ENCODE results near the gene NOL11.
"Not testable (repeated sequence)": the region's sequence is repeated elsewhere in the genome, so short reads cannot be mapped to it uniquely, and the experiment has no call there.

The NOL11 gene

GRCh38 chr17:67754686-67755085 is 37.0 kb downstream of the NOL11 start:
- not testable (repeated sequence) for DNase-seq

DNA sequence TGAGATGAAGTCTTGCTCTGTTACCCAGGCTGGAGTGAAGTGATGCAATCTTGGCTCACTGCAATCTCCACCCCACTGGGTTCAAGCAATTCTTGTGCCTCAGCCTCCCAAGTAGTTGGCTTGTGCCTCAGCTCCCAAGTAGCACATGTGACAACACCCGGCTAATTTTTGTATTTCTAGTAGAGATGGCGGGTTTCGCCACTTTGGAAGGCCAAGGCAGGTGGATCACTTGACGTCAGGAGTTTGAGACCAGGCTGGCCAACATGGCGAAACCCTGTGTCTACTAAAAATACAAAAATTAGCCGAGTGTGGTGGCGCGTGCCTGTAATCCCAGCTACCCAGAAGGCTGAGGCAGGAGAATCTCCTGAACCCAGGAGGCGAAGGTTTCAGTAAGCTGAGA is 39.0 kb downstream of the NOL11 start:
- DNase-seq, result not testable (repeated sequence)

DNA sequence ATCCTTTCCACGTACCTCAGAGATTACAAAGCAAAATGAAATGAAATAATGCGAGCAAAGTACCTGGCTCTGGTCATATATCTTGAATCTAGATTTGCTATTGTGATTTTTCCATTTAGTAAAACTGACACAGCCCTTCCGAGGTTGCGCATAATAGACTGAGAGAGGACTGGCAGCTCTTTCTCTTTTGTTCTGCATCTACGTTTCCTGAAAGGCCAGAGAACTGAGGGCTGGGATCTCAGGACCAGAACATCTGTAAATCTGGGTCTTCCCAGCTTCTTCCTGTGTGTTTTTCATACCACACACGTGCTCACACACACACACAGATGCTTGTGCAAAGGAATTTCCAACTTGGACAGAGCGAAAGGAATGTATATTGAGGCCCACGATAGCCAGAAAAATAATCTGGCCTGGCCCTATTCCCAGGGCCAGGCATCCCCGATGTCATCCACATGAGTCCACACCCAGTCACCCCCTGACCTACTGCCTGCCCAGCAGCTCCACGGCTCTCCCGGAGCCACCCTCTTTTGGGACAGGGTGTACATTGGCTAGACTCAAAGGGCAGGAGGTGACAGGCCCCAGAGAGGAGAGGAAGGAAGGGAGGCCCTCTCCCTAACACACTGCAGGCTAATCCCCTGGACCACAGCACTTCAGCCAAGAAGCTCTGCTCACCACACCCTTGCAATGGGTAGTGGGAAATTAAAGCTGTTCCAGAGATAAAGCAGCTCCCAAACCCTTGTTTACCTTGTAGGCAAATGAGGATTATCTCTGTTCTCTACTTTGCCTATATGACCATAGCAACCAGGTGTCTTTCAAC is 41.8 kb downstream of the NOL11 start:
- DNase-seq, result peak; percentile 39

- DNase-seq, result no peak
Measured at GRCh38 chr17:67765623-67766022, 47.9 kb downstream of the NOL11 start.

DNA sequence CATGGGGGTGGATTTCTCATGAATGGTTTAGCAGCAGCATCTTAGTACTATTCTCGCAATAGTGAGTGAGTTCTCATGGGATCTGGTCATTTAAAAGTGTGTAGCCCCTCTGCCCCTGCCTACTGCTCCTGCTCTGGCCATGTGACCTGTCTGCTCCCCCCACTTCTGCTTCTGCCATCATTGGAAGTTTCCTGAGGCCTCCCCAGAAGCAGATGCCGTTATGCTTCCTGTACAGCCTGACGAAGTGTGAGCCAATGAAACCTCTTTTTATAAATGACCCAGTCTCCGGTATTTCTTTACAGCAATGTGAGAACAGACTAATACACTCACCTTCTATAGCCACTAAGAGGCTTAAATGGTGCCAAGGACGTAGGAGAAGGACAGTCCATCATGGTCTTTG is 51.5 kb downstream of the NOL11 start:
- DNase-seq, result no peak

DNA sequence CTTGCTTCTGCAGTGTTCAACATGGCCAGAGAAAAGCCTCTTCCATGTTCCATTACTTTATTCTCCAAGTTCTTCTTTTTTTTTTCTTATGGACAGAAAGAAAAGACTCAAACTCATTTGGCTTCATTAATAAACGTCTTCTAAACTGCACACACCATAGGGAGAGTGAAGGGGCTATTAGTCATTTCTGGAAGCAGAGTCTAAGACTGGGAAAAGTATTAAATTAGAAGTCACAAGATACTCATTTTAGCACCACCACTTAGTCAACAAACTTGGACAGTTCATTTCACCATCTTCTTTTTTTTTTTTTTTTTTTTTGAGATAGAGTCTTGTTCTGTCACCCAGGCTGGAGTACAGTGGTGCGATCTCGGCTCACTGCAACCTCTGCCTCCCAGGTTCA is 52.8 kb downstream of the NOL11 start:
- no peak for DNase-seq

GRCh38 chr17:67772679-67773078 is 54.9 kb downstream of the NOL11 start:
- no peak for DNase-seq

DNA sequence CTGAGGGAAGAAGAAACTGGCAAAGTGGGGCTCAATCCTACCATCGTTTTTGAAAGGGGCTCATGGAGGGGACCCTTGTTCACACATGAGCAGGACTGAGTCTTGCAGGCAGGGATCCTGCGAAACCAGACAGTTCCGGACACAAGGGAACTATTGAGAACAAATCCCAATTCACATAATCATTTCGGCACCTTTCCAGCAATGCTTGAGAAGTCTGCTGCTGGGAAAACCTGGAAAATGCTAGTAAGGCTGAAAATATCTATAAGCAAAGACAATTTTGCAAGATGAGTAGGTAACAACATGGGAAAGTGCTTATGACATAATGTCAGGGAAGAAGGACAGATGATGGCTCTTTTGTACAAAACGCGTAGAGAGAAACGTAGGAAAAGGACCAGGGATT is 55.5 kb downstream of the NOL11 start:
- DNase-seq, result no peak

DNA sequence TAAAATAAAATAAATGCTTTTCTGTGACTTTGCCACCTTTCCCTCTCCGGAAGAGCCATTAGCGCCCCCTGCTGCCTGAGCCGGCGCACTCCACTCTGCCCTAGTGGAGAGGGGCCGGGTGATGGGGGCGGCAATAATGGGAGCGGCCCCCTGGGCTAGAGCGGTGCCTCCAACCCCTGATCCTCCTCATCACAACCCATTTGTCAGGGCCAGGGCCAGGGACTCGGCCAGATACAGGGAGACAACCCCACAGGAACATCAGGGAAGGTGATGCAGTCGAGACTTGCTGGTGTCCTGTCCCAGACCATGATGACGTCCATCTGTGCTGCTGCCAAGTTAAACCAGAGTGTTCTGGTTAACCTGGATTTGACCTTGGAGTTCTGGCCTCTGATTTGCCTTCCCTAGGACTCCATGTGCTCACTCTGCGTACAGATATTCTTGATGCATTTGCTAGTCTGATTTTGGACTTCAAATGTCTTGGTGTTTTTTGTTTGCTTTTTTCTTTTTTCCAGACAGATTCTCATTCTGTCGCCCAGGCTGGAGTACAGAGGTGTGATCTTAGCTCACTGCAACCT is 61.4 kb downstream of the NOL11 start:
- DNase-seq, result peak; percentile 9

DNA sequence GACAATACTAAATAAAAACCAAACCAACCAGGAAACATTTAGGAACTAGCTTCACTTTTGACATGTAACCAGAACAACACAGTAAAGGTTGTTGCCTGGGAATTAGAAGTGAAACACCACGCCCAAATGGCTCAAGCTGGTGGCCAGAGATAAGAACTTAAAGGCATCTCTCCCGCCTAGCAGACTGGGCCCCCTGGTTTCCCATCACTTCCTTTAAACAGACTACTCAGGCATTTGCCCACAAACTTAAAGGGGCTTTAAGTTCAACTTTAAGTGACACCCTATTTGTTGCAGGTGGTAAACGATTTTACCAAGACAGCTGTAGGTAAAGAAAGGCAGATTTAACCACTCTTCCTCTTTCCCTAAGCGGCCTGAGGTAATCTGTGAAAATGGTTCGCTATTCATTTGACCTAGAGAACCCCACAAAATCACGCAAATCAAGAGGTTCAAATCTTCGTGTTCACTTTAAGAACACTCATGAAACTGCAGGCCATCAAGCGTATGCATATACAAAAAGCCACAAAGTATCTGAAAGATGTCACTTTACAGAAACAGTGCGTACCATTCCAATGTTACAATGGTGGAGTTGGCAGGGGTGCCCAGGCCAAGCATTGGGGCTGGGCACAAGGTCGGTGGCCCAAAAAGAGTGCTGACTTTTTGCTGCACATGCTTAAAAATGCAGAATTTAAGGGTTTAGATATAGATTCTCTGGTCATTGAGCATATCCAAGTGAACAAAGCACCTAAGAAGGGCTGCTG is 66.8 kb downstream of the NOL11 start:
- no peak for DNase-seq

GRCh38 chr17:67785122-67785477 is 67.4 kb downstream of the NOL11 start:
- no peak for DNase-seq

DNA sequence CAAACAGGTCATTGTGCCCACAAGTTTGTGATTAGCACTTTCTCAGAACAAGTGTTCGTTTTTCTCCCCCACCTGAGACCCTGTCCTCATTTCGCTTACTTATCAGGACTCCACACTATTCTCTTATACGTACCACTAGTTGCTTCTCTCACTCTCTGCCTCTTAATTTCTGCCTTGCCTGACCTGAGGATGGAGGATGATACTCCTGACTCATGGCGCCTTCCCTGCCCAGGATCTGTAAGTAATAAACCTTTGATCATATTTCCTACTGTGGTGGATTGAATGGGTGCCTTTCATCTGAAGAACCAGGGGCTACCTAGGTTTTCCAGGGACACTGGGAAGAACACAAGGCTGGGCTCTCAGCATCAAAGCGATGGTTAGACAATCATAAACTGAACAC is 67.8 kb downstream of the NOL11 start:
- no peak for DNase-seq

Measured in fibroblast of skin of back (primary cell).